Pons (tissue), 1 donor: Measurements from ENCODE around the gene SLC25A26.

Experiments used
- DNase-seq: peaks from one replicate; pipeline ENCODE4 v3.0.0-alpha.2; 2016; ENCODE audit warnings: low spot score

The SLC25A26 gene

GRCh38 chr3:66326340-66326739, 105.5 kb downstream of the SLC25A26 start:
- DNase-seq = no peak

GRCh38 chr3:66335671-66336070, 114.9 kb downstream of the SLC25A26 start:
- no peak for DNase-seq

- DNase-seq = peak; percentile 32
Observed at GRCh38 chr3:66336333-66336766, 115.5 kb downstream of the SLC25A26 start.

GRCh38 chr3:66338927-66339326, 118.1 kb downstream of the SLC25A26 start:
- no peak for DNase-seq

- DNase-seq = no peak
Observed at GRCh38 chr3:66342717-66343356, 122.0 kb downstream of the SLC25A26 start.

GRCh38 chr3:66344391-66344811, 123.6 kb downstream of the SLC25A26 start:
- DNase-seq = no peak

- no peak for DNase-seq
Observed at GRCh38 chr3:66344848-66345578, 124.2 kb downstream of the SLC25A26 start.

GRCh38 chr3:66348704-66349103, 127.9 kb downstream of the SLC25A26 start:
- DNase-seq = peak; percentile 98

GRCh38 chr3:66350601-66351000, 129.8 kb downstream of the SLC25A26 start:
- DNase-seq = no peak

GRCh38 chr3:66353039-66353438, 132.2 kb downstream of the SLC25A26 start:
- no peak for DNase-seq

- DNase-seq = no peak
Observed at GRCh38 chr3:66353530-66353929, 132.7 kb downstream of the SLC25A26 start.

- no peak for DNase-seq
Observed at GRCh38 chr3:66354001-66354400, 133.2 kb downstream of the SLC25A26 start.

- DNase-seq = no peak
Observed at GRCh38 chr3:66355394-66355793, 134.6 kb downstream of the SLC25A26 start.

- no peak for DNase-seq
Observed at GRCh38 chr3:66355997-66356396, 135.2 kb downstream of the SLC25A26 start.

GRCh38 chr3:66361356-66361755, 140.6 kb downstream of the SLC25A26 start:
- DNase-seq = no peak

- no peak for DNase-seq
Observed at GRCh38 chr3:66362541-66362941, 141.7 kb downstream of the SLC25A26 start.

- DNase-seq = no peak
Observed at GRCh38 chr3:66363148-66363547, 142.3 kb downstream of the SLC25A26 start.

GRCh38 chr3:66365080-66365479, 144.3 kb downstream of the SLC25A26 start:
- DNase-seq = no peak

GRCh38 chr3:66366747-66367146, 145.9 kb downstream of the SLC25A26 start:
- no peak for DNase-seq

GRCh38 chr3:66367979-66368378, 147.2 kb downstream of the SLC25A26 start:
- DNase-seq = no peak

- no peak for DNase-seq
Observed at GRCh38 chr3:66370179-66370578, 149.4 kb downstream of the SLC25A26 start.

- DNase-seq = no peak
Observed at GRCh38 chr3:66371432-66371831, 150.6 kb downstream of the SLC25A26 start.

GRCh38 chr3:66372681-66373350, 152.0 kb downstream of the SLC25A26 start:
- peak; percentile 73 for DNase-seq
